NCI-H774 (cell line): ENCODE results near the gene TMEM42.
A peak's percentile ranks its signal among the peaks of the same experiment; 100 is the strongest.
"Not testable (repeated sequence)": the region's sequence is repeated elsewhere in the genome, so short reads cannot be mapped to it uniquely, and the experiment has no call there.

Experiments
- DNase-seq: peaks from one replicate; lab custom pipeline; 2025; lab: John Stamatoyannopoulos, UW

TMEM42 gene

DNA sequence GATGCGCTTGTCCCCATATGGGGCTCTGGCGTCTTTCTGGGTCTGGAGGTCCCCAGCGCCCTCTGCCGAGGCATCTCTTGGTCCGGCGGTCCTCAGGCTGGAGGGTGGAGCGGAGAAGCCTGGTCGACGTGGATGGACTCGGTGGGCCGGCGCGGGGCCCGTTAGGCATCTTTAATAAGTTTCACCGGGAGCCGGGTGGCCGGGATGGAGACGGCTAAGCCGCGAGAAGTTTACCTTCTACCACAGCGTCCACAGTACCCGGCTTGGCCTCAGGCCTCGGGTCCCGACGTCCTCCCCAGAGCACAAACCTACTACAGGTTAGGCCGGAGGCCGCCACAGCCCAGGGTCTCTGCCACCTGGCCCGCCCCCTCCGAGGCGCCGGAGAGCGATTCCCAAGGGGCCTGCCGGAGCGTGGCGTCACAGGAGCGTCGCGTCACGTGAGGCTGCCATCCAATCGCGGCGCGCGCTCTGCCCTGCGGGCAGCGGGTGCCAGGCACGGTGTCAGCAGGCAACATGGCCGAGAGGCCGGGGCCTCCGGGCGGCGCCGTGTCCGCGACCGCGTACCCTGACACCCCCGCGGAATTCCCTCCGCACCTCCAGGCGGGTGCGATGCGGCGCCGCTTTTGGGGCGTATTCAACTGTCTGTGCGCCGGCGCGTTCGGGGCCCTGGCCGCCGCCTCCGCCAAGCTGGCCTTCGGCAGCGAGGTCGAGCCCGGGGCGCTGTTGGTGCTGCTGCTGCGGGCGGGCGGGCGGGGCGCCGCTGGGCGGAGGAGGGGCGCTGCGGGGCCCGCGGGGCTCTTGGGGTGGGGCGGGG is at the start of gene TMEM42:
TSS of gene TMEM42 (plus strand) at position 501 of the 814 bp plus-strand sequence. CDS start at position 514, 13 bp downstream.
- peak; percentile 61 for DNase-seq

DNA sequence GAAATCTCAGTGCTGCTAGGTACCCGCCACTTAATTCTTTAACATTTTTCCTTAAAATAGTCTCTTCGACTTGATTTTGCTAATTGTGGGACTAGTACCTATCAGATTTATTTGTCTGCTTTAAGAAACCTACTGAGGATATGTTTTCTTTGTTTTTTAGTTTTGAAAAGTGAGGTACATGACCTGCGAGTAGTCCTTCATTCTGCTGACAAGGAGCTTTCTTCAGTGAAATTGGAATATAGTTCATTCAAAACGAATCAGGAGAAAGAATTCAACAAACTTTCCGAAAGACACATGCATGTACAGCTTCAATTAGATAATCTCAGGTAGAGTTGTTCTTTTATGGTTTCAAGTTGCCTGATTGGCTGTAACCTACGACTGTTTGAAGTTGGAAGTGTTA is 47.0 kb upstream of the TMEM42 start:
- no peak for DNase-seq

DNA sequence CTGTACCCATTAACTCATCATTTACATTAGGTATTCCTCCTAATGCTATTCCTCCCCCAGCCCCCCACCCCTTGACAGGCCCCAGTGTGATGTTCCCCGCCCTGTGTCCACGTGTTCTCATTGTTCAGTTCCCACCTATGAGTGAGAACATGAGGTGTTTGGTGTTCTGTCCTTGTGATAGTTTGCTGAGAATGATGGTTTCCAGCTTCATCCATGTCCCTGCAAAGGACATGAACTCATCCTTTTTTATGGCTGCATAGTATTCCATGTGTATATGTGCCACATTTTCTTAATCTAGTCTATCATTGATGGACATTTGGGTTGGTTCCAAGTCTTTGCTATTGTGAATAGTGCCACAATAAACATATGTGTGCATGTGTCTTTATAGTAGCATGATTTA is 45.4 kb upstream of the TMEM42 start:
- not testable (repeated sequence) for DNase-seq

DNA sequence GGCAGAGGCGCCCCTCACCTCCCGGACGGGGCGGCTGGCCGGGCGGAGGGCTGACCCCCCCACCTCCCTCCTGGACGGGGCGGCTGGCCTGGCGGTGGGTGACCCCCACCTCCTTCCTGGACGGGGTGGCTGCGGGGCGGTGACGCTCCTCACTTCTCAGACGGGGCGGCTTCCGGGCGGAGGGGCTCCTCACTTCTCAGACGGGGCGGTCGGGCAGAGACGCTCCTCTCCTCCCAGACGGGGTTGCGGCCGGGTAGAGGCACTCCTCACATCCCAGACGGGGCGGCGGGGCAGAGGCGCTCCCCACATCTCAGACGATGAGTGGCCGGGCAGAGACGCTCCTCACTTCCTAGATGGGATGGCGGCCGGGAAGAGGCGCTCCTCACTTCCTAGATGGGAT is 40.5 kb upstream of the TMEM42 start:
- not testable (repeated sequence) for DNase-seq

DNA sequence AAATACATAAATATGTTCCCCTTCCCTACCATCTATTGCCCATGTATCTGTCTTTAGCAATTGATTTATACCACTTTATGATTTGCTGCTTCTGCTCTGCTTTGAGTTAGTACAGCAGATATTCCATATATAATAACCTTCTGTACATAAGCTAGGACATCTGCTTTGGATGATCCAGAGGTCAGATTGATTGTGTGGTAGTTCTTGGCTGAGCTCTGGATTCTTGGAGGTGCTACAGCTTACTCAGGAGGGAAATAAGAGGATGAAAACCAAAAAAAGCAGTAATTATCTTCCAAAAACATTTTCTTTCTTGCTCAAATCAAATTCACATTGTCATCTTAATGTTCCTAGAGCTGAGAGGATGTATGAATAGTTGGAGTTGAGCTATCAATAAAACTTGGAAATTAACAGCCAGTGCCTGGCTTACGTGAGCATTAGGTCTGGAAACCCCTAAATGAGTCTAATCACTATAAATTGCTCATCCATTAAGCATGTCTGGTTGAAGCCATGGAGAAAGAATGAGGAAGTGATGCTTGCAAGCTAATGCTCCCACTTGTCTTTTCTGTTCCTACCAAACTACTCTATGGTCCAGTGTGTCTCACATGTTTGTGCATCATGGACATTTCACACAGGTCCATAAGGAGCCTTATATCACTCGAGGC is 36.3 kb upstream of the TMEM42 start:
- DNase-seq = no peak

DNA sequence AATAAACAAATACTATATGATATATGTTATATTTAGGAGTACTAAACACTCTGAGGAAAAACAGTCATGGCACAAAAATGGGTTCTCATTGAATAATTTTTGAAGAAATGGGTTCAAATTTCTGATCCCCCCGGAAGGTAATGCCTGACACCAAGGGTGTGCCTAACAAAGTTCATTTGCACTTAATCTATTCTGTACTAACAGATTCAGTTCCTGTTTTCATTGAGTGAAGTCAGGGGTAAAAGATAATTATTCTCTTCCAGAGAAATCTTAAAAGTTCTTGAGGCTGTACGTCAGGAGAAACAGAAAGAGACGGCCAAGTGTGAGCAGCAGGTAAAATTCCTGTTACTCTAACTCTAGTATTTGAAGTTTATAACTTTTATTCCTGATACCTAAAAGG is 34.5 kb upstream of the TMEM42 start:
- DNase-seq = no peak

DNA sequence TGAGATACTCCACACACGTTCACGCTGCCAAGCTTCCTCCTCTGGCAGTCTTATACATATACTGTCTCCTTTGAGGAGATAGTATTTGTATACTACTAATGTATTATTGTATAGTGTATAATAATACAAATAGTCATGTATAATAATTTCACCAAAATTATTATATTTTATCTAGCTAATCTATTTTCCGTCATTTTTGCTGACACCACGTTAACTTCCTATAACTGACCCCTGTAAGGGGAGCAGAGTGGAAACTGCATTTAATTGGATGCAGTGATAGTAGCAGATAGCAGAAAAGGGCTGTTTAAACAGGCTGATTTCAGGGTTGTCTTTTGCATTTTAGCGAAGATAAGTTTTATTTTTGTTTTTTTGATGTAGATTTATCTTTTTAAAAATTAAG is 30.5 kb upstream of the TMEM42 start:
- DNase-seq = no peak

DNA sequence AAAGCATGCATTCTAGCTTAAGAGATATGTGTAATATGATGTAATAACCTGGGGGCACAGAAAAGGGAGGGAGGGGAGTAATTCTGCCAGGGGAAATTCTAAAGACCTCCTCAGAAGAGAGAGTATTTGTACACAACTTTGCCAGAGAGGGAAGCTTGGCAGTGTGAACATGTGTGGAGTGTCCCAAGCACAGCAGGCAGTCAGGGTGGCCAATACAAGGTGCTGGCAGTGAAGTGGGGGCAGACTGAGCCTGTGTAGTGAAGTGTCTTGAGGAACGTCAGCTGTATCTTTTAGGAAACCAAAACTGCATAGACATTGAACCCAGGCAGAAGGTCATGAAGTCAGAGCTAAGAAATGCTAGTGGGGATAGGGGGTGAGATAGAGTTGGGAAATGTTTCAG is 29.7 kb upstream of the TMEM42 start:
- DNase-seq = no peak

DNA sequence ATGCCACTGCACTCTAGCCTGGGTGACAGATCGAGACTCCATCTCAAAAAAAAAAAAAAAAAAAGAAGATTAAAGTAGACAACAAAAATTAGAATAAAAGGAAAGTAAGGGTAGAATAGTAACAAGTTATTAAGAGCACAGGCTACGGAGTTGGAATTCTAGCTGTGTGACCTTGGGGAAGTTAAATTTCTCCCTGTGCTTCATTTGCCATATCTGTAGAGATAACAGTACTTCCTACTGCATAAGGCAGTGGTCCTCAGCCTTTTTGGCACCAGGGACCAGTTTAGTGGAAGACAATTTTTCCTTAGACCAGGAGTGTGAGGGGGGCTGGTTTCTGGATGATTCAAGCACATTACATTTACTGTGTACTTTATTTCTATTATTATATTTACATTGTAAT is 28.7 kb upstream of the TMEM42 start:
- DNase-seq = no peak

DNA sequence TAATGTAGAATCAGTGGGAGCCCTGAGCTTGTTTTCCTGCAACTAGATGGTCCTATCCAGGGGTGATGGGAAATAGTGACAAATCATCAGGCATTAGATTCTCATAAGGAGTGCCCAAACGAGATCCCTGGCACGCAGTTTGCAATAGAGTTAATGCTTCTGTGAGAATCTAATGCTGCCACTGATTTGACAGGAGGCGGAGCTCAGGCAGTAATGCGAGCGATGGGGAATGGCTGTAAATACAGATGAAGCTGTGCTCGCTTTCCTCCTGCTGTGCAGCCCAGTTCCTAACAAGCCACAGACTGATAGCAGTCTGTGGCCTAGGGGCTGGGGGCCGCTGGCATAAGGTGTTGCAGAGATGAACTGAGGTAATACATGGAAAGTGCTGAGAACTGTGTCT is 28.3 kb upstream of the TMEM42 start:
- no peak for DNase-seq

DNA sequence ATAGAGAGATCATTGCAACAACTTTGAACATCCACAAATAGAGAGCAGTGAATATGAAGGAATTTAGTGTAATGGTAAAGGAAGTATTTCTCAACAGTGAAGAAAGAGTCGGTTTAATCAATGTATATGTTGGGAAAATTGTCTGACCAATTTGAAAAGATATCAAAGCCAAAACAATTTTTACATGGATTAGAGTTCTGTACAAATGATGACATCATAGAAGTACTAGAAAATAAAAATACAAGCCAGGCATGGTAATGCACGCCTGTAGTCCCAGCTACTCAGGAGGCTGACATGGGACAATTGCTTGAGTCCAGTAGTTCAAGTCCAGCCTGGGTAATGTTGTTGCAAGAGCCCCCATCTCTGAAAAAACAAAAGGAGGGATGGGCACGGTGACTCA is 26.0 kb upstream of the TMEM42 start:
- DNase-seq = no peak

DNA sequence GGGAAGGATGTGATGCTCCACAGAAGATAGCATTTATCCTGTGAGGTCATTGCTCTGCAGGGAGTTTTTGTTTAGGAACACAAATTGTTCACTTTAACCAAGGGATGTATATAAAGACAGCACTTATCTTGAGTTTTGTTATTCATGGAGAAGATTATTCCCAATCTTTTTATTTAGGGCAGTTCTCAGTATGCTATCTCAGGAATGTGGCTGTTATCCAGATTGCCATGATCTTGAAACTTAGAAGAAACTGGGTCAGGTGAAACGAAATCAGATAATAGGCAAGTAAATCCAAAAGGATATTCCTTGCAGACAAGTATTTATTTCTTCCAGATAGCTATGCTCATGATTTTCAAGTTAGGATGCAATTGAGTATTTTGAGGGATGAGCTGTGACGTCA is 19.3 kb upstream of the TMEM42 start:
- DNase-seq = no peak

DNA sequence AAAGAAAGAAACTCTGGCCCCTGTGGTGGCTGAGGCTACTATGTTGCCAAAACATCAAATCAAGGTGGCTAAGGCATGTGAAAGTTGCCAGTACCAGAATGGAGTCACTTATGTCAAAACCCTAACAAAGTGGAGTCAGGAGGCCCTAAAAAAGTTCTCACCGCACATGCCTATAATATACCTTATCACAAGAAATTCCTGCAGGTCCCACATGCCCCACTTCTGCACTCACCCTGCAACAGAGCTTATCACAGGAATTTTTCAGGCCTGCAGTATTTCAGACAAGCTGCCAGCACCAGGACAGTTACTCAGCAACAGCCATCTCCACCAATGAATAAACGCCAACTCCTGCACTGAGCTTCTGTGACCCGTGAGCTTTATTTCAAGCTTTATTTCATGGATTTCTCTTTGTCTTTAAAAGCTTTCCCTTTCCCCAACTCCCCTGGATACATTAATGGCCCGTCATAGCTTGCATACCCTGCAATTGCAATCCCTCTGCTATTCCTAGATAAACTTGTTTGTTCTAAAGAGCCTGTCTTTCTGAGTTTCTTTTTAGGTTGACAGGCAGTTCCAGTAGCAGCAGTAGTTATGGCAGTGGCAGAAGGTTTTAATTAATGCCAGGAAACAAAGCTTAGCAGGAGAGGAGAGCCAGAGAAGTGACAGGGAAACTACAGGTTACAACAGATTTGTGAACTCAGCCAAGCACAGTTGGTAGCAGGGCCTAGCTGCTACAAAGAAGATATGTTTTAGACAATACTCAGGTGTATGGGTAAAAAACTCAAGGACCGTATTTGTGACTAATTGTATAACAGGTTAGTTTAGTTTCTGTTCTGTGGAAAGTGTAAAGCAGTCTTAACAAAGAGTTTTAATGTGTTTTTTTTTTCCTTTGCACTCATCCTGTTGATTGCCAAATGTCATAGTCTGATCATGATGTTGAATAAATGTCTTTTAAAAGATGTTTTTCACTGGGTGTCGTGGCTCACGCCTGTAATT is 15.9 kb upstream of the TMEM42 start:
- DNase-seq = no peak

DNA sequence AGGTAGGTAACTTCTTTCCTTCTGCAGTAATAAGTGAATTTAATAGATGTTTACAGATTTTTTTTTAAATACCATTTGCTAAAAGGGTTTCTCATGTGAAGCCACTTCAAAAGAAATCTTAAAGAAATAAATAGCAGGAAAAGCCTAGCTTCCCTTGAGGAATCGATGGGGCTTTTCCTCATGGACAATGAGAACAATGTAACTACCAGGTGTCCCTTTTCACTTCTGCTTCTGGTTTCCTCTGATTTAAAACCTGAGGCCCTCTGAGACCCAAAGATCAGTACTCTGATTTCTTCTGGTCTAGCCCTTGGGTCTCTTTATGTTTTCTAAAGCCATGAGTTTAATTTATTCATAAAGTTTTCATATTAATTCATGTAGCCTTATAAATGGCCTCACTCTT is 13.1 kb upstream of the TMEM42 start:
- DNase-seq = no peak

DNA sequence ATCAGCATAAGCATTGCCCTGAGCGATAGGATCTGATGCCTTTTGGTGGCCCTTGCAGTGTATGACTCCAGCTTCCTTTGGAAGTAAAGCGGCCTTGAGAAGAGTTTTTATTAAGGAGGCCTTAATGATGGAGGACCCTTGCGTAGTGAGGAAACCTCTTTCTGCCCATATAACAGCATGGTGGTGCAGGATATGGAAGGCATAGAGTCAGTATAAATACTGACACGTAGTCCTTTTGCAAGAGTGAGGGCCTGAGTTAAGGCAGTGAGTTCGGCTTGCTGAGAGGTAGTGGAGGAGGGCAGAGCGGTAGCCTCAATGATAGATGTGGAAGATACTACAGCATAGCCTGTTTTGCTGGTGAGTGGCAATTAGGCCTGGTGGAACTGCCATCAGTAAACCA is 5.0 kb upstream of the TMEM42 start:
- DNase-seq = not testable (repeated sequence)

DNA sequence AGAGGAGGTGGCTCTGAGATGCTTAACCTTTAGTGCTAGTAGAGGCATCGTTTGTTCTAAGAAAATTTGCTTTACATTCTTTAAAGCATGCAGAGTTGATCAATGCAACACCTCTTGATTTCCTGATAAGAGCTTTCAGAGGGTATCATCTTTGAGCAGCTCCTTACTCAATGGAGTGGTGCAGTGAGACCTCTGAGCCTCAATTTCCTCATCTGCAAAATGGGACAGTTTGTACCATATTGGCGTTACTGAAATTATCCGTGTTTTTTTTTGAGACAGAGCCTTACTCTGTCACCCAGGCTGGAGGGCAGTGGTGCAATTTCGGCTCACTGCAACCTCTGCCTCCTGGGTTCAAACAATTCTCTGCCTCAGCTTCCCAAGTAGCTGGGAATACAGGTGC is 1.6 kb upstream of the TMEM42 start:
- DNase-seq = no peak

DNA sequence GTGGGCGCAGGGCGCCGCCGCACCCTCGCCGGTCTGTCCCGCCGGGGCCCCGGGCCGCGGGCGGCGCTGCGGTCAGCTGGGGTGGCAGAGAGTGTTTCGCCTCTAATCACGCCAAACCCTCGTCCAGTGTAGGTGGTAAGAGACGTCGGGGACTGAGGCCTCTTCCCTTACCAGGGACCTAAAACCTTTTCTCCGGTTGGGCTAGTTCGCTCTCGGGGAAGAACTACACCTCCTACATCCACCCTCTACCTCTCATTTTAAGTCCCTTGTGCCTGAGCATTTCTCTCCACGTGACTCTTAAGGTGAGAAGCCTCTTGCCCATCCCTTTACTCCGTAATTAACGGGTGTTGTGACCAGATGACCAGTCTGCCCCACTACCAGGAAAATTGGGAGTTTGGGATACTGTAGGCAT is 520 bp downstream of the TMEM42 start:
- no peak for DNase-seq

DNA sequence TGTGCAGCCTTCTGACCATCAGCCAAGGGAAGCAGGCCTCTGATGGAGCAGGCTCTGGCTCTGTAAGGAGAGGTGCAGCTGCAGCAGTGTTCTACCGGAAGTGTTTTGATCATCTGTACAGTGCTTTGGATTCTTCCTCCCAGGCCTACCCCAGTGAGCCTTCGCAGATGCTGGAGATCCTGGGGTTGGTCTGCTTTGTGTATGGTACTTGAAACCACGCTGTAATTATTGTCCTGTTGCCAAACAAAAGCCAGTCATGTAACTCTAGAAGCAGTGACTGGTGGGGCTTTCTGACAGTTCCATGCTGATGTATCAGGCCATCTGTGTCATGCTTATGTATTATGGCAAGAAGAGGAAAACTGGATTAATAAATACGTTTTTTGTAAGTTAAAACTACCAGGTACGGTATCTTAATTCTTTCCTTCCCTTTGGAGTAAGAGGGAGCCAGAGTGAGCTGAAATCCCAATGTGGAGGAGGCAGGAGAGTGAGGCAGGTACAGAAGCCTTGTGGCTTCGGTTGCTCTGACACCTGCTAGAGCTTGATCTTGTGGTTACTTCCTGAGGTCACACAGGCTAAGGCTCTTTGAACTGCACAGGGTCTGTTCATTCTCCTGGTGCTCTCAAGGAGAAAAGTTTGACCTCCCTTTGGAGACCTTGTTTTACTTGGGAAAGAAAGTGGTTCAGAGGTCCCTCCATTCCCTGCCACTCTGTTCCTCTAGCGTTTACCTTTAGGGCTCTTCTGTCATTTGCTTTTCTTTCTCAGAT is 3.7 kb downstream of the TMEM42 start:
- peak; percentile 4 for DNase-seq

DNA sequence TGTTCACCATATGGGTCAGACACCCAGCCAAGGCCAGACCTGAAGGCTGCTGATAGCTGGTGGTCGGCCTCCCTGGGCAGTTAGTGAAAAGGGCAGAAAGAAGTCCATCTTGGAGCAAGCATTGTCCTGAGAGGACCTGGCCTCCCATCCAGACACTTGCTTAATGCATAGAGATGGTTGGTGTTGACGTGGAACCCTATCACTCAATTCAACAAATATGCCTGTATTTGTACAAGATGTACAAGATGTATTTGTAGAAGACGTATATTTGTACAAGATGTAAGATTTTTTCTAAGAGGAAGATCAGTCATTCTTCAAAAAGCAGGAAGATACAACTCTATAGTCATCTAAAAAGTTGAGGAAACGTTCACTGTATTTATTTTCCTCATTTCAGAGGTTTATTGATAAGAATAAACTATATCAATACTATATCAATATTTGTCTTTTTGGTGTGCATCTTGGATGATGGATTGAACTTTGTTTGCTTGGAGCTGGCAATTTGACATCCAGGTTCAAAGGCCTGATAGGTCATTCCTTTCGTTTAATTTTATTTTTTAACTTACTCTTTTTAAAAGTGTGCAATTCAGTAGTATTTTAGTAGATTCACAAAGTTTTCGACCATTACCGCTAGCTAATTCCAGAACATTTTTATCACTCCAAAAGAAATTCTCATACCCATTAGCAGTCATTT is 5.9 kb downstream of the TMEM42 start:
- DNase-seq = no peak

DNA sequence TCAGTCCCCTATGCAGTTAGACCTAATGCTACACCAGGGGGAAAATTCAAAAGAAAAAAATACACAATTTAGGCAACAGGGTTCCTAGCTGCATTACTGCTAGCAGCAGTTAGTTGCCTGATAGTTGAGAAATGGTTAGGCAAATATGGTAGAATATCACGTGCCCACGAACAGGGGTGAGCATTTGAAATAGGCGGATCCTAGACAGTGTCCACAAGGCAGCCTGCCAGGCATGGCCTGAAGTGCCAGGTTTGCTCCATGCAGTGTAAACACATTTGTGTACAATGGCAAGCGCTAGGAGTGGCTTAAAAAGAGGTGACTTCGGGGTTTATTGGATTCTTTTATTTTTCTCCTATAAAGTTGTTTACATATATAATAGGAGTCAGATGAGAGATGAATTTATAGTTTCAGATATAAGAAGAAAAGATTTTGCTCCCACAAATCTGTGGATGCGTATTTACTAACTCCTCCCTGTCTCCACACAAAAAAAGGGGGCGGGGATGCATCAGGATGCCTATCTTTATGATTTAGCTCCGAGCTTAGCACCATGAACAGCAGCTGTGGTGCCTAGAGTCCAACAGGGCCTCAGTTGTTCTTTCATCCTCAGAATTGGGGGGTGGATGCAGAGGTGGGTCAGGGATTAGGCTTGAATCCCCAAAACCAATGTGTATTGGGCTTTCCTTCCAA is 8.8 kb downstream of the TMEM42 start:
- peak; percentile 74 for DNase-seq
